GM12878 (cell line): ENCODE data around the gene C15orf39. TPM values are rescaled to one million over a fixed set of nuclear protein-coding genes. Genes with fewer than 3 reads are reported as not detected.

Source experiments
- ATAC-seq: fragments of 200-7000 bp; cut with Tn5 transposase; 3 replicates; pipeline ENCODE4 v1.9.1; 2020; ENCODE audit warnings: mild to moderate bottlenecking, moderate library complexity
- BruUV-seq: library from RNA; stranded (reverse); fragments of 400-500 nt; replicated peaks from 2 replicates; lab custom pipeline; 2021; lab: Mats Ljungman, UMichigan
- CTCF ChIA-PET: fragments of 300-600 bp; sonication (Branson Sonifier 250); formaldehyde crosslinking; extraction: SDS; loops from one replicate; lab custom pipeline; 2021; ENCODE audit warnings: inconsistent platforms; lab: Yijun Ruan, JAX
- POLR2A ChIA-PET: fragments of 350-600 bp; formaldehyde crosslinking; extraction: SDS; loops from one replicate; lab custom pipeline; 2021; ENCODE audit warnings: inconsistent platforms; lab: Charles Lee
- RAD21 ChIA-PET: fragments of 300-600 bp; sonication (Branson Sonifier 250); formaldehyde crosslinking; loops from one replicate; lab custom pipeline; 2023; ENCODE audit warnings: antibody characterized with exemption; ENCODE audit not compliant: unreplicated experiment; lab: Charles Lee
- SMC1A ChIA-PET: fragments of 300-600 bp; sonication (Branson Sonifier 250); formaldehyde crosslinking; loops from one replicate; lab custom pipeline; 2023; ENCODE audit not compliant: unreplicated experiment, uncharacterized antibody; lab: Charles Lee
- DNase-seq: peaks from one replicate; pipeline ENCODE4 v3.0.0-alpha.2; 2011; ENCODE audit warnings: low read depth, low spot score
- FAIRE-seq: peaks from 3 replicates; lab custom pipeline; 2011; peaks lifted over from hg19 to GRCh38; lab: Jason Lieb, UNC
- H2AFZ ChIP-seq: 2 replicates; pipeline ENCODE4 v1.6.0; 2011; ENCODE audit warnings: low read depth, low read length, control low read depth; ENCODE audit not compliant: control insufficient read depth
- H3K27ac ChIP-seq: 2 replicates; pipeline ENCODE4 v1.5.1; 2011; ENCODE audit warnings: control low read depth; ENCODE audit not compliant: control insufficient read depth, insufficient read depth
- H3K27me3 ChIP-seq, 2 experiments: replicated peaks in 1 of 2; 2 replicates each; pipeline versions ENCODE4 v1.6.0 to v1.6.1; 2011; ENCODE audit warnings: low read length in 1 of 2; ENCODE audit not compliant: control insufficient read depth in 2 of 2, insufficient read depth in 2 of 2
- H3K36me3 ChIP-seq, 2 experiments: 2 replicates each; pipeline ENCODE4 v1.5.1; 2011; ENCODE audit warnings: low read length in 1 of 2; ENCODE audit not compliant: control insufficient read depth in 2 of 2, insufficient read depth in 2 of 2
- H3K4me1 ChIP-seq: 2 replicates; pipeline ENCODE4 v1.6.1; 2011; ENCODE audit warnings: mild to moderate bottlenecking, low read length, moderate library complexity, mixed read lengths; ENCODE audit not compliant: control insufficient read depth, insufficient read depth
- H3K4me2 ChIP-seq: 2 replicates; pipeline ENCODE4 v1.6.0; 2011; ENCODE audit warnings: control low read depth; ENCODE audit not compliant: control insufficient read depth, insufficient read depth
- H3K4me3 ChIP-seq: fragments of 200-600 bp; sonication (generic); 2 replicates; pipeline ENCODE4 v1.5.1; 2016
- H3K79me2 ChIP-seq: 2 replicates; pipeline ENCODE4 v1.6.0; 2011; ENCODE audit warnings: low read length; ENCODE audit not compliant: control insufficient read depth, insufficient read depth
- H3K9ac ChIP-seq: 2 replicates; pipeline ENCODE4 v1.8.0; 2011; ENCODE audit warnings: low read length, control low read depth, mixed read lengths; ENCODE audit not compliant: control insufficient read depth, insufficient read depth
- H3K9me3 ChIP-seq: replicated peaks from 3 replicates; pipeline ENCODE4 v1.5.1; 2011; ENCODE audit warnings: mild to moderate bottlenecking, low read length; ENCODE audit not compliant: control insufficient read depth, insufficient read depth
- H4K20me1 ChIP-seq: 2 replicates; pipeline ENCODE4 v1.6.0; 2011; ENCODE audit not compliant: control insufficient read depth, insufficient read depth
- HDAC2 ChIP-seq: fragments of 200-600 bp; sonication (generic); IDR thresholded peaks from 2 replicates; pipeline ENCODE4 v1.6.1; 2017
- MYC ChIP-seq: IDR thresholded peaks from 2 replicates; pipeline ENCODE4 v1.6.1; 2011; ENCODE audit warnings: mild to moderate bottlenecking, low read length, moderate library complexity, inconsistent platforms; ENCODE audit not compliant: insufficient read depth, insufficient replicate concordance, insufficient read length, severe bottlenecking
- PAX5 ChIP-seq: IDR thresholded peaks from 2 replicates; pipeline ENCODE4 v1.6.1; 2011; ENCODE audit warnings: low read depth, low read length, borderline replicate concordance
- PBX3 ChIP-seq: IDR thresholded peaks from 2 replicates; pipeline ENCODE4 v1.6.1; 2011; ENCODE audit warnings: mild to moderate bottlenecking, low read depth, low read length, moderate library complexity; ENCODE audit not compliant: insufficient replicate concordance
- RAD21 ChIP-seq: IDR thresholded peaks from 2 replicates; pipeline ENCODE4 v1.6.1; 2011; ENCODE audit warnings: mild to moderate bottlenecking, low read depth, low read length, moderate library complexity; ENCODE audit not compliant: insufficient read depth
- SIX5 ChIP-seq: IDR thresholded peaks from 2 replicates; pipeline ENCODE4 v1.6.1; 2011; ENCODE audit warnings: mild to moderate bottlenecking, low read depth, low read length, moderate library complexity; ENCODE audit not compliant: severe bottlenecking
- SRF ChIP-seq, 2 experiments: IDR thresholded peaks; 2 replicates each; pipeline ENCODE4 v1.6.1; 2011; ENCODE audit warnings: low read depth in 2 of 2, low read length in 2 of 2, mild to moderate bottlenecking in 1 of 2, moderate library complexity in 1 of 2
- ZBTB40 ChIP-seq: fragments of 450-650 bp; IDR thresholded peaks from 2 replicates; pipeline ENCODE4 v1.6.1; 2016; ENCODE audit warnings: mild to moderate bottlenecking, moderate library complexity, borderline replicate concordance
- WGBS: methylation state at CpG from one replicate; pipeline ENCODE4 v1.1.6; 2016; ENCODE audit warnings: low lambda C conversion rate; ENCODE audit not compliant: insufficient replicate concordance, insufficient coverage; ENCODE audit errors: missing lambda C conversion rate; 5-methylcytosine and 5-hydroxymethylcytosine counted together
- in situ Hi-C: fragments of 300-500 bp; cut with MboI; formaldehyde crosslinking; loops from 9 replicates; pipeline ENCODE4 v1.14.3; 2018; ENCODE audit warnings: mixed read lengths
- intact Hi-C: fragments of 100-400 bp; cut with micrococcal nuclease; formaldehyde crosslinking; loops from one replicate; pipeline ENCODE4 v1.14.2; 2022; ENCODE audit not compliant: unreplicated experiment
- polyA plus RNA-seq, 11 experiments: library from polyadenylated mRNA; depleted of rRNA in 4 of 11; unstranded in 6 of 11; stranded (reverse) in 5 of 11; fragments of >200 nt; fragmentation: Nextera tagmentation in 4 of 11; fragmentation: Illumina TruSeq in 1 of 11; extraction: Ambion mirVana in 4 of 11; extraction: Trizol in 1 of 11; gene quantifications; 1 replicate in 1 of 11; 2 replicates in 10 of 11; pipeline versions ENCODE4 v1.2.1 to v1.2.3, GENCODE V29; 2011 to 2016; ENCODE audit warnings: inconsistent platforms in 2 of 11, missing spikeins in 2 of 11, low read depth in 1 of 11
- total RNA-seq, 4 experiments: library from RNA; depleted of rRNA in 3 of 4; stranded (reverse); fragments of >200 nt in 3 of 4; fragmentation: Illumina TruSeq in 1 of 4; extraction: Trizol in 1 of 4; gene quantifications; 2 replicates each; pipeline versions ENCODE4 v1.2.1 to v1.2.3, GENCODE V29; 2013 to 2021

Gene C15orf39
- total and polyA plus RNA-seq, 10 of the 15 experiments (the other 5 are each of a cell fraction or from before 2014, with no cell fraction given) = 2.3 to 139 (median 33.0) TPM

- intact Hi-C loops = no loop called here
- whole genome bisulfite sequencing = 22% methylated on average over 15 of the region's 16 CpGs
- Histone ChIP-seq H3K9me3 (no peaks in the 10 kb centered on the region), H2AFZ (no peak overlapping the region), H3K27me3 (peaks cover 0 to 2% of the 10 kb centered on the region in 2 experiments; a peak in 2 of 4 replicates), H3K4me1 (no peaks in the 10 kb centered on the region)
- ATAC-seq = peak; percentile 23; the same call in 2 of the 3 replicates
- in situ Hi-C loops = no loop called here
- ChIA-PET POLR2A (no interaction called here), SMC1A (interaction anchor here (0.8 to 1.2 kb wide), 2 partner anchors 15 to 156 kb away, joined by 3 read pairs; no protein-coding TSS in a partner anchor)
- TF ChIP-seq RAD21 = no peak
- TF ChIP-seq SRF (IDR thresholded peaks at IDR 0.05; ENCODE audit: low read depth in 2 of 2, low read length in 2 of 2) = peak in 1 of 2 experiments; percentile 40; a peak in 1 of 4 replicates
- TF ChIP-seq, all 136 proteins: peak for 1
- Histone ChIP-seq H3K79me2 (no peaks in the 10 kb centered on the region), H3K4me2 (no peak overlapping the region), H3K9ac (no peak overlapping the region), H3K4me3 (no peak overlapping the region), H3K27ac (no peak overlapping the region), H4K20me1 (no peaks in the 10 kb centered on the region), H3K36me3 (no peaks in the 10 kb centered on the region)
- BruUV-seq = no TSS peak
- ChIA-PET CTCF (no interaction called here), RAD21 (no interaction called here)
- DNase-seq = no peak
- FAIRE-seq = no peak
These were observed 29.1 kb downstream of the C15orf39 start for GRCh38 chr15:75230551-75231371.

GRCh38 chr15:75231836-75232235 lies 30.2 kb downstream of the C15orf39 start:
- Histone ChIP-seq H4K20me1 (no peaks in the 10 kb centered on the region), H2AFZ (no peak overlapping the region), H3K4me2 (no peak overlapping the region), H3K4me3 (no peak overlapping the region), H3K36me3 (no peaks in the 10 kb centered on the region), H3K9ac (no peak overlapping the region), H3K27me3 (peaks cover 0 to 2% of the 10 kb centered on the region in 2 experiments; a peak in 2 of 4 replicates), H3K9me3 (no peaks in the 10 kb centered on the region), H3K4me1 (no peaks in the 10 kb centered on the region), H3K27ac (no peak overlapping the region), H3K79me2 (no peaks in the 10 kb centered on the region)
- intact Hi-C loops = no loop called here
- FAIRE-seq (no peak), ATAC-seq (no peak), DNase-seq (no peak)
- no TSS peak for BruUV-seq
- in situ Hi-C loops = no loop called here
- RAD21 ChIA-PET = no interaction called here
- CTCF ChIA-PET = no interaction called here
- 10% methylated on average over 4 of the region's 4 CpGs for WGBS
- POLR2A ChIA-PET = no interaction called here
- SMC1A ChIA-PET = interaction anchor here (1.2 kb wide), 1 partner anchor 16 kb away, joined by 3 read pairs; no protein-coding TSS in a partner anchor
- TF ChIP-seq MYC (no peak), SIX5 (no peak), PBX3 (no peak), HDAC2 (no peak), ZBTB40 (no peak), PAX5 (no peak)
